Astrocyte (in vitro differentiated cells and primary cell): Measurements from ENCODE around the gene TMEM184B.

Experiments
- CTCF ChIP-seq: IDR thresholded peaks from 2 replicates; pipeline ENCODE4 v1.5.1; 2011; ENCODE audit warnings: low read depth, mild to moderate bottlenecking, inconsistent platforms, low read length, moderate library complexity; ENCODE audit not compliant: insufficient read depth
- EZH2 ChIP-seq: IDR thresholded peaks from 2 replicates; pipeline ENCODE4 v1.6.1; 2012; ENCODE audit warnings: mild to moderate bottlenecking, low read length, inconsistent platforms; ENCODE audit not compliant: insufficient read depth

- TF ChIP-seq CTCF (no peak), EZH2 (no peak)
Observed at GRCh38 chr22:38240734-38241252, 32.0 kb downstream of the TMEM184B start.
